T-cell (primary cell): Measurements from ENCODE around the gene FAM193A. TPM values are rescaled to one million over a fixed set of nuclear protein-coding genes. Genes with fewer than 3 reads are reported as not detected.

Source experiments
- ATAC-seq, 4 experiments: fragments of 200-7000 bp in 3 of 4; fragments of 150-1000 bp in 1 of 4; cut with Tn5 transposase; replicated peaks in 1 of 4; 1 replicate in 3 of 4; 2 replicates in 1 of 4; pipeline ENCODE4 v1.10.0; 2021; ENCODE audit warnings: moderate library complexity in 3 of 4, mild to moderate bottlenecking in 2 of 4, moderate number of reproducible peaks in 1 of 4
- CTCF ChIA-PET, 2 donors: fragments of 300-600 bp; sonication (Branson Sonifier 250); formaldehyde crosslinking; loops; one replicate each; lab custom pipeline; 2022; ENCODE audit warnings: antibody characterized with exemption in 2 of 2; lab: Charles Lee
- POLR2A ChIA-PET, 2 donors: fragments of 300-600 bp; sonication (Branson Sonifier 250); formaldehyde crosslinking; loops; one replicate each; lab custom pipeline; 2022; ENCODE audit warnings: antibody characterized with exemption in 2 of 2; lab: Charles Lee
- DNase-seq, 35 experiments: peaks; one replicate each; pipeline versions ENCODE4 v3.0.0 to v3.0.0-alpha.2; 2013 to 2023
- H3K27ac ChIP-seq: one replicate; pipeline ENCODE4 v1.5.1; 2013; ENCODE audit warnings: low read length
- H3K27me3 ChIP-seq, 2 experiments: replicated peaks in 1 of 2; 1 replicate in 1 of 2; 2 replicates in 1 of 2; pipeline versions ENCODE4 v1.6.1 to v1.7.0; 2013; ENCODE audit warnings: low read length in 1 of 2, mixed read lengths in 1 of 2; ENCODE audit not compliant: control insufficient read depth in 2 of 2, insufficient read depth in 2 of 2; ENCODE audit errors: extremely low read depth in 1 of 2
- H3K36me3 ChIP-seq, 2 donors: 1 replicate in 1 of 2; 2 replicates in 1 of 2; pipeline versions ENCODE4 v1.6.1 to v1.7.0; 2013; ENCODE audit warnings: low read length in 1 of 2; ENCODE audit not compliant: control insufficient read depth in 2 of 2, insufficient read depth in 1 of 2; ENCODE audit errors: extremely low read depth in 1 of 2
- H3K4me1 ChIP-seq, 2 experiments: 1 replicate in 1 of 2; 2 replicates in 1 of 2; pipeline versions ENCODE4 v1.6.1 to v1.7.0; 2013; ENCODE audit warnings: low read length in 2 of 2, mixed read lengths in 1 of 2; ENCODE audit not compliant: insufficient read depth in 2 of 2, control insufficient read depth in 1 of 2; ENCODE audit errors: extremely low read depth in 1 of 2
- H3K4me3 ChIP-seq, 2 donors: 1 replicate in 1 of 2; 2 replicates in 1 of 2; pipeline versions ENCODE4 v1.5.1 to v1.7.0; 2013; ENCODE audit warnings: mild to moderate bottlenecking in 2 of 2, low read length in 1 of 2, moderate library complexity in 1 of 2; ENCODE audit not compliant: control insufficient read depth in 1 of 2; ENCODE audit errors: extremely low read depth in 1 of 2
- H3K9me3 ChIP-seq: 2 replicates; pipeline ENCODE4 v1.7.0; 2013
- H3K27ac Mint-ChIP-seq, 2 donors: one replicate each; pipeline ENCODE4 v1.8.0; 2020 to 2021; ENCODE audit warnings: mild to moderate bottlenecking in 2 of 2, mixed read lengths in 2 of 2
- H3K27me3 Mint-ChIP-seq, 2 donors: one replicate each; pipeline ENCODE4 v1.8.0; 2021 to 2022; ENCODE audit warnings: mixed read lengths in 2 of 2
- H3K36me3 Mint-ChIP-seq: one replicate; pipeline ENCODE4 v1.8.0; 2021; ENCODE audit warnings: mixed read lengths
- H3K4me1 Mint-ChIP-seq, 3 donors: one replicate each; pipeline ENCODE4 v1.8.0; 2020 to 2022; ENCODE audit warnings: mixed read lengths in 3 of 3, mild to moderate bottlenecking in 1 of 3
- H3K4me3 Mint-ChIP-seq, 3 donors: one replicate each; pipeline ENCODE4 v1.8.0; 2020 to 2022; ENCODE audit warnings: mild to moderate bottlenecking in 3 of 3, mixed read lengths in 3 of 3, moderate library complexity in 3 of 3
- H3K9me3 Mint-ChIP-seq, 3 donors: one replicate each; pipeline ENCODE4 v1.8.0; 2020 to 2022; ENCODE audit warnings: mixed read lengths in 3 of 3
- WGBS: methylation state at CpG from one replicate; pipeline ENCODE4 v1.1.5; 2013; ENCODE audit warnings: missing lambda C conversion rate; ENCODE audit not compliant: insufficient coverage; 5-methylcytosine and 5-hydroxymethylcytosine counted together
- total RNA-seq, 35 experiments: library from RNA in 6 of 35; stranded (reverse) in 6 of 35; fragments of 120-200 nt in 1 of 35; gene quantifications; one replicate each; pipeline versions ENCODE4 v1.2.1 to v1.2.4 and lab custom pipeline; 2013 to 2026

Gene FAM193A
- total RNA-seq, 5 donors from 2014 or later (not counting 1 experiment from before 2014, with no cell fraction given): 41.6 to 46.8 (median 45.2) TPM

DNA sequence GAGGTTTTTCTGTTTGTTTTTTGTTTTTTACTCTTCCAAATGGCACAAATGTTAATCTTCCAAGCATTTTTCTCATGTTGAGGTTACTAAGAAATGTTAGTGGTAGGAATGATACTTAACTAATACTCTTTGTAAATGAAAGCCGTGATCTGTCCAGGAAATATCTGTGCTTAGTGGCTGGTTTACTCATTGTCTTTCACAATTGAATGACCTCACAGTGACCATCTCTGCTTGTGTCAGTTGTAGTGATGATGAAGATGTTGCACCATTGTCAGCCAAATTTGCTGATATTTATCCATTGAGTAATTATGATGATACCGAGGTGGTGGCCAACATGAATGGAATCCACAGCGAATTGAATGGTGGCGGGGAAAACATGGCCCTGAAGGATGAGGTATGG lies 126.2 kb downstream of the FAM193A start:
- DNase-seq (no peak), ATAC-seq (no peak)
- no peak overlapping the region for H3K4me3 Mint-ChIP-seq
- H3K9me3 Mint-ChIP-seq: no peaks in the 10 kb centered on the region
- Histone ChIP-seq H3K4me3 (no peak overlapping the region), H3K4me1 (no peaks in the 10 kb centered on the region), H3K9me3 (no peaks in the 10 kb centered on the region), H3K27ac (no peak overlapping the region), H3K27me3 (no peaks in the 10 kb centered on the region), H3K36me3 (peaks cover 4 to 55% of the 10 kb centered on the region in 2 donors)
- no peak overlapping the region for H3K27ac Mint-ChIP-seq
- H3K27me3 Mint-ChIP-seq: no peaks in the 10 kb centered on the region
- WGBS: 90% methylated on average over 2 of the region's 4 CpGs
- H3K36me3 Mint-ChIP-seq: peaks cover 50% of the 10 kb centered on the region
- H3K4me1 Mint-ChIP-seq: peaks cover 17 to 26% (median 21%) of the 10 kb centered on the region in 3 donors
- ChIA-PET POLR2A (no interaction called here), CTCF (no interaction called here)

GRCh38 chr4:2663275-2663674 lies 126.8 kb downstream of the FAM193A start:
- Mint-ChIP-seq H3K36me3 (peaks cover 45% of the 10 kb centered on the region), H3K27me3 (no peaks in the 10 kb centered on the region), H3K9me3 (no peaks in the 10 kb centered on the region), H3K4me3 (no peak overlapping the region), H3K27ac (peak overlapping the region in 1 of 2 donors; percentile 7), H3K4me1 (peaks cover 18 to 27% (median 21%) of the 10 kb centered on the region in 3 donors)
- no peak for DNase-seq
- ATAC-seq: no peak
- peaks cover 4 to 51% of the 10 kb centered on the region in 2 donors for H3K36me3 ChIP-seq
- CTCF ChIA-PET: no interaction called here
- WGBS: no CpG with 5 or more reads among the region's 2 CpGs
- H3K4me3 ChIP-seq: no peak overlapping the region
- H3K4me1 ChIP-seq: peaks cover 0 to 5% of the 10 kb centered on the region in 2 experiments
- H3K27me3 ChIP-seq: no peaks in the 10 kb centered on the region
- POLR2A ChIA-PET: no interaction called here
- no peak overlapping the region for H3K27ac ChIP-seq
- H3K9me3 ChIP-seq: no peaks in the 10 kb centered on the region

GRCh38 chr4:2666722-2667247 lies 130.3 kb downstream of the FAM193A start:
- no peaks in the 10 kb centered on the region for H3K9me3 ChIP-seq
- peaks cover 0 to 5% of the 10 kb centered on the region in 2 experiments for H3K4me1 ChIP-seq
- DNase-seq (no peak), ATAC-seq (no peak)
- no peaks in the 10 kb centered on the region for H3K9me3 Mint-ChIP-seq
- no peaks in the 10 kb centered on the region for H3K27me3 Mint-ChIP-seq
- H3K36me3 ChIP-seq: peaks cover 0 to 35% of the 10 kb centered on the region in 2 donors
- ChIA-PET CTCF (no interaction called here), POLR2A (no interaction called here)
- H3K27me3 ChIP-seq: no peaks in the 10 kb centered on the region
- H3K27ac ChIP-seq: peak overlapping the region; percentile 27
- WGBS: 43% methylated on average over 1 of the region's 2 CpGs
- peaks cover 22 to 49% (median 34%) of the 10 kb centered on the region in 3 donors for H3K4me1 Mint-ChIP-seq
- H3K36me3 Mint-ChIP-seq: peaks cover 36% of the 10 kb centered on the region
- H3K4me3 Mint-ChIP-seq: peak overlapping the region; percentile 42 to 46 (median 45)
- peak overlapping the region; percentile 85 to 86 for H3K27ac Mint-ChIP-seq
- H3K4me3 ChIP-seq: no peak overlapping the region

DNA sequence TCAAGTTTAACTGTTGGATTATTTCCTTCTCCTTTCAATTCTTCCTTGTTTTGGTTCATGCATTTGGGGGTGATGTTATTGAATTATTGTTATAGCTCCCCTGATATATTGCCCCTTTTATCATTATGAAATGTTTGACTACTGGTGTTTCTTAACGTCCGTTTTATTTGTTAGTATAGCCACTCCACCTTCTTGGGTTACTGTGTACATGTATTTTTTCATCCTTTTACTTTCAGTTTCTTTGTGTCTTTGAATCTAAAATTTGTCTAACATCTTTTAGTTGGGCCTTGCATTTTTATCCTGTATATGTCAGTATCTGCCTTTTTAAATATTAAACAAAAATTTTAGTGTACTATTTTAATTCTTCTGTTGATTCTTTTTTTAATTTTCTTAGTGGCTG lies 131.0 kb downstream of the FAM193A start:
- peaks cover 4 to 39% of the 10 kb centered on the region in 2 donors for H3K36me3 ChIP-seq
- Mint-ChIP-seq H3K36me3 (peaks cover 43% of the 10 kb centered on the region), H3K27ac (peak overlapping the region; percentile 85 to 86), H3K4me1 (peaks cover 25 to 51% (median 34%) of the 10 kb centered on the region in 3 donors), H3K9me3 (no peaks in the 10 kb centered on the region), H3K4me3 (peak overlapping the region; percentile 45 to 65 (median 46)), H3K27me3 (no peaks in the 10 kb centered on the region)
- H3K4me1 ChIP-seq: peaks cover 0 to 5% of the 10 kb centered on the region in 2 experiments
- peak overlapping the region; percentile 27 for H3K27ac ChIP-seq
- H3K27me3 ChIP-seq: no peaks in the 10 kb centered on the region
- ATAC-seq (no peak), DNase-seq (no peak)
- H3K9me3 ChIP-seq: no peaks in the 10 kb centered on the region
- ChIA-PET POLR2A (no interaction called here), CTCF (interaction anchor here in 1 of 2 donors (0.7 to 1.1 kb wide), 2 partner anchors 97 to 564 kb away, joined by 3 to 5 read pairs; no protein-coding TSS in a partner anchor)
- H3K4me3 ChIP-seq: no peak overlapping the region
- WGBS: no CpG with 5 or more reads among the region's 2 CpGs

DNA sequence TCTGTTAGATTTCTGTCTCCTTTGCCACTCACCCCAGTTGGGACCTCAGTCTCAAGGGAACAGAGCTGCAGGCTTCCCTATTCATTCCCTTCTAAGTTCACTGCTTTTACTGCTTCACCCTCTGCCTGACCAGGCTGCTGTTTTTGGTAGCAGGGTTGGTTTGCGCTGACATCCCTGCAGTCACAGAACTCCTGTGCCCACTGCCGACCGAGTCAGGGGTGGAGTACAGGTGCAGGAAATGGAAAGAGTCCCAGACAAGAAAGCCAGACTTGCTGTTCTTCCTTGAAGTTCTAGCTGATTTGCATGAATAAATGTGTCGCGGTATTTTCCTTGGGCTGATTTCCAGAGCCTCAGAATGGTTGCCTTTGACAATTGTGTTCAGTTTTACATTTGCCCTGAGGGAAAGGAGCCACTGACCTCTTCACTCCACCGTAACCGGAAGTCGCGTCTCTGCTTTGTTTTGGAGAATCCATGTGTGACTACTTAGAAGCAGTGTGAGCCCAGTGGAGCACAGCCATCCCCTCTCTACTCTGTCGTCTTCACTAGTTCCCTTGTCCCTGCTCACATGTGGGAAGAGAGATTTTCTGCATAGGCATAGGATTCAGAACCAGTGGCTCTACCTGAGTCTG lies 134.9 kb downstream of the FAM193A start:
- DNase-seq: no peak
- no peaks in the 10 kb centered on the region for H3K9me3 ChIP-seq
- no peaks in the 10 kb centered on the region for H3K27me3 ChIP-seq
- H3K27ac ChIP-seq: no peak overlapping the region
- H3K36me3 ChIP-seq: peaks cover 4 to 59% of the 10 kb centered on the region in 2 donors
- Mint-ChIP-seq H3K9me3 (no peaks in the 10 kb centered on the region), H3K36me3 (peaks cover 54% of the 10 kb centered on the region), H3K4me3 (no peak overlapping the region), H3K27me3 (no peaks in the 10 kb centered on the region), H3K27ac (peak overlapping the region in 1 of 2 donors; percentile 46), H3K4me1 (peaks cover 21 to 38% (median 27%) of the 10 kb centered on the region in 3 donors)
- ATAC-seq: no peak
- H3K4me1 ChIP-seq: peaks cover 0 to 5% of the 10 kb centered on the region in 2 experiments
- ChIA-PET POLR2A (no interaction called here), CTCF (no interaction called here)
- no peak overlapping the region for H3K4me3 ChIP-seq
- WGBS: 85% methylated on average over 5 of the region's 10 CpGs

DNA sequence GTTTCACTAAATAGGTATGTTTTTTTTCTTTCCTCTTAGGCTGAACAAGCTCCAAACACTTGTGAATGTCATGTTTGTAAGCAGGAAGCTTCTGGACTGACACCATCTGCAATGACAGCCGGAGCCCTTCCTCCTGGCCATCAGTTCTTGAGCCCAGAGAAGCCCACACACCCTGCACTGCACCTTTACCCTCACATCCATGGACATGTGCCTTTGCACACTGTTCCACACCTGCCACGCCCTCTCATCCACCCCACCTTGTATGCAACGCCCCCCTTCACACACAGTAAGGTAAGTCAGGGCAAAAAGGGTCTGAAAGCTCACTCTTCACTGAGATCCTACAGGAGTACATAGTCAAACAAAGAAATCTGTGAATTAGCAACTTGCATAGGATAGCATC lies 135.6 kb downstream of the FAM193A start:
- H3K36me3 ChIP-seq: peaks cover 4 to 60% of the 10 kb centered on the region in 2 donors
- no peak for DNase-seq
- WGBS: 100% methylated on average over 1 of the region's 3 CpGs
- H3K27ac ChIP-seq: no peak overlapping the region
- no peaks in the 10 kb centered on the region for H3K9me3 ChIP-seq
- H3K27me3 ChIP-seq: no peaks in the 10 kb centered on the region
- Mint-ChIP-seq H3K27ac (peak overlapping the region; percentile 21 to 46), H3K4me1 (peaks cover 17 to 34% (median 20%) of the 10 kb centered on the region in 3 donors), H3K27me3 (no peaks in the 10 kb centered on the region), H3K36me3 (peaks cover 57% of the 10 kb centered on the region), H3K9me3 (no peaks in the 10 kb centered on the region), H3K4me3 (no peak overlapping the region)
- peaks cover 0 to 5% of the 10 kb centered on the region in 2 experiments for H3K4me1 ChIP-seq
- POLR2A ChIA-PET: no interaction called here
- no peak for ATAC-seq
- CTCF ChIA-PET: no interaction called here
- no peak overlapping the region for H3K4me3 ChIP-seq
